Tibial nerve (tissue), 4 donors: Measurements from ENCODE around the gene SYNPO2.

Experiments used
- CTCF ChIP-seq, 5 experiments: fragments of 200-600 bp in 3 of 5; fragments of 450-650 bp in 2 of 5; sonication (generic) in 3 of 5; IDR thresholded peaks; one replicate each; pipeline ENCODE4 v1.5.1; 2016 to 2019; ENCODE audit warnings: antibody characterized with exemption in 5 of 5, mild to moderate bottlenecking in 3 of 5, moderate library complexity in 2 of 5
- EP300 ChIP-seq, 2 donors: sonication (generic); formaldehyde crosslinking; IDR thresholded peaks; one replicate each; pipeline ENCODE4 v1.6.1; 2017; ENCODE audit warnings: antibody characterized with exemption in 2 of 2, mild to moderate bottlenecking in 1 of 2
- POLR2A ChIP-seq, 2 donors: fragments of 450-650 bp; IDR thresholded peaks; one replicate each; pipeline ENCODE4 v1.6.1; 2017; ENCODE audit warnings: antibody characterized with exemption in 2 of 2, mild to moderate bottlenecking in 2 of 2, moderate library complexity in 2 of 2

- TF ChIP-seq CTCF (IDR thresholded peaks at IDR 0.05), result no peak
- no peak for TF ChIP-seq EP300 (IDR thresholded peaks at IDR 0.05)
- TF ChIP-seq POLR2A (IDR thresholded peaks at IDR 0.05), result no peak
Measured at GRCh38 chr4:118845552-118846050, 43.1 kb upstream of the SYNPO2 start.
